ENCODE data around the gene ATAD3A. TPM values are rescaled to one million over a fixed set of nuclear protein-coding genes. Genes with fewer than 3 reads are reported as not detected.

Gene ATAD3A
- total RNA-seq, 1 experiment from 2014 or later: 55.8 TPM

DNA sequence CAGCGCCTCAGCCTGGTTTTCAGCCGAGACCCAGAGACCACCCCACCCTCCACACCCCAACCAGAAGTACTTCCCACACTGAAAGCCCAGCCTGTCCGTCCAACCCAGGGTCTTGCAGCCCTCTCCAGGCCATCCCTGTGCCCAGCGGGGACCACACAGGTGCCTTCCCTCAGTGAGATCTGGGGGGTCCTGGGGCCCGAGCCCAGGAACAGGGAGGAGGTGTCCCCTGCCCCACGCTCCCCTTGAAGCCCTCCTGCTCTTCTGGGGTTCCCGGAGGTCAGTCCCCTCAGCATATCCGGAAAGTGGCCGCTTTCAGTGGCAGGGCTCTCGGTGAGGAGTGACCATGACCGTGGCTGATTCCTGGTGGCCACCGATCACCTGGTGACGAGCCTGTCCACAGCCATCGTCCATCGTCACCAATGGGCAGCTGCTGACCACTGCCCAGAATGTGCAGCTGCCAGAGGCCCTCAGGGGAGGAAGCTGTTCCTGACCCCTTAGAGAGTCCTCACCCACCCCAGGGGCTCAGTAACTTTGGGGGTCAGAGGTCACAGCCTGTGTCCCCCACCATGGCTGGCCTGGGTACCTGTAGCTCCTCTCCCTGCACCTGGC, 25.1 kb downstream of the ATAD3A start:
- no peak overlapping the region for H2BK15ac ChIP-seq (ENCODE audit: low read depth, low read length)
- no peak overlapping the region for H3K56ac ChIP-seq (ENCODE audit: insufficient read length, low read depth, low read length)
- no peak overlapping the region for H4K91ac ChIP-seq (ENCODE audit: insufficient read length, low read depth, low read length)
- no peak overlapping the region for H2BK120ac ChIP-seq (ENCODE audit: low read depth, low read length, poor library complexity, severe bottlenecking)
- no peak overlapping the region for H2BK12ac ChIP-seq (ENCODE audit: insufficient read length, low read depth, low read length)
- Mint-ChIP-seq H3K27ac (peak overlapping the region; percentile 84 to 93 (median 85); a peak in 5 of 7 replicates), H3K36me3 (ENCODE audit: insufficient read depth in 1 of 3, low read depth in 3 of 3) (peaks cover 2 to 20% (median 13%) of the 10 kb centered on the region in 3 experiments), H3K4me1 (peaks cover 0 to 4% of the 10 kb centered on the region in 2 experiments; a peak in 2 of 4 replicates), H3K27me3 (ENCODE audit: low read depth) (no peaks in the 10 kb centered on the region), H3K9me3 (peaks cover 1% of the 10 kb centered on the region in 2 experiments; a peak in 3 of 5 replicates), H3K4me3 (no peak overlapping the region; a peak in 1 of 5 replicates)
- H3K23me2 ChIP-seq (ENCODE audit: insufficient read length, low read depth, low read length, poor library complexity, severe bottlenecking): peaks cover 7% of the 10 kb centered on the region
- no peaks in the 10 kb centered on the region for H3K9me3 ChIP-seq (ENCODE audit: control insufficient read depth, low read depth, low read length)
- H4K20me1 ChIP-seq (ENCODE audit: control insufficient read depth, insufficient read depth, insufficient read length): no peaks in the 10 kb centered on the region
- no peak overlapping the region for H4K8ac ChIP-seq (replicated peaks; ENCODE audit: insufficient read length, low read depth, low read length)
- no peak overlapping the region for H3K4me2 ChIP-seq (ENCODE audit: insufficient read depth, insufficient read length, low read length)
- no peak overlapping the region for H3K14ac ChIP-seq (ENCODE audit: insufficient read depth, low read length)
- H3T11ph ChIP-seq (ENCODE audit: low read length): no peak overlapping the region
- no peaks in the 10 kb centered on the region for H3K79me2 ChIP-seq (ENCODE audit: insufficient read depth, low read length)
- no peak overlapping the region for H3K18ac ChIP-seq (ENCODE audit: insufficient read length, low read depth, low read length)
- no CpG with 5 or more reads among the region's 15 CpGs for WGBS (ENCODE audit: extremely low coverage, insufficient read length, low lambda C conversion rate)
- no peak overlapping the region for H3K9ac ChIP-seq (ENCODE audit: extremely low read depth, insufficient read length, low read length)
- no peak overlapping the region for H3K23ac ChIP-seq (ENCODE audit: insufficient read length, low read depth, low read length)
- no peaks in the 10 kb centered on the region for H3K27me3 ChIP-seq (ENCODE audit: insufficient read depth, low read length)
- H2AFZ ChIP-seq (ENCODE audit: low read length): no peak overlapping the region
- H4K5ac ChIP-seq (ENCODE audit: insufficient read length, low read depth, low read length): no peak overlapping the region
- no peaks in the 10 kb centered on the region for H3K79me1 ChIP-seq (ENCODE audit: insufficient read depth, low read depth, low read length, poor library complexity, severe bottlenecking)
- H2BK5ac ChIP-seq (ENCODE audit: insufficient read length, low read length): no peak overlapping the region
- TF ChIP-seq, protein P1, sequence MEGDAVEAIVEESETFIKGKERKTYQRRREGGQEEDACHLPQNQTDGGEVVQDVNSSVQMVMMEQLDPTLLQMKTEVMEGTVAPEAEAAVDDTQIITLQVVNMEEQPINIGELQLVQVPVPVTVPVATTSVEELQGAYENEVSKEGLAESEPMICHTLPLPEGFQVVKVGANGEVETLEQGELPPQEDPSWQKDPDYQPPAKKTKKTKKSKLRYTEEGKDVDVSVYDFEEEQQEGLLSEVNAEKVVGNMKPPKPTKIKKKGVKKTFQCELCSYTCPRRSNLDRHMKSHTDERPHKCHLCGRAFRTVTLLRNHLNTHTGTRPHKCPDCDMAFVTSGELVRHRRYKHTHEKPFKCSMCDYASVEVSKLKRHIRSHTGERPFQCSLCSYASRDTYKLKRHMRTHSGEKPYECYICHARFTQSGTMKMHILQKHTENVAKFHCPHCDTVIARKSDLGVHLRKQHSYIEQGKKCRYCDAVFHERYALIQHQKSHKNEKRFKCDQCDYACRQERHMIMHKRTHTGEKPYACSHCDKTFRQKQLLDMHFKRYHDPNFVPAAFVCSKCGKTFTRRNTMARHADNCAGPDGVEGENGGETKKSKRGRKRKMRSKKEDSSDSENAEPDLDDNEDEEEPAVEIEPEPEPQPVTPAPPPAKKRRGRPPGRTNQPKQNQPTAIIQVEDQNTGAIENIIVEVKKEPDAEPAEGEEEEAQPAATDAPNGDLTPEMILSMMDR (conservative IDR thresholded peaks at IDR 0.05): no peak
- H3K27ac ChIP-seq (ENCODE audit: insufficient read length, low read depth, low read length): no peak overlapping the region
- H2AK5ac ChIP-seq (ENCODE audit: insufficient read length, low read length): no peak overlapping the region
- H3K4me1 ChIP-seq (ENCODE audit: insufficient read depth, low read length): no peaks in the 10 kb centered on the region
- no peak for DNase-seq
- no peak overlapping the region for H3K4ac ChIP-seq (ENCODE audit: low read depth, low read length)
- no peak overlapping the region for H2BK20ac ChIP-seq (ENCODE audit: low read depth, low read length, poor library complexity, severe bottlenecking)
